Endodermal cell (in vitro differentiated cells): ENCODE results near the gene KCNT2. TPM values are rescaled to one million over a fixed set of nuclear protein-coding genes. Genes with fewer than 3 reads are reported as not detected.

Experiments
- DNase-seq: peaks from one replicate; pipeline ENCODE4 v3.0.0-alpha.2; 2017
- H3K27ac ChIP-seq: 2 replicates; pipeline ENCODE4 v1.5.1; 2013; ENCODE audit warnings: mild to moderate bottlenecking, low read depth, low read length, moderate library complexity
- H3K27me3 ChIP-seq: 2 replicates; pipeline ENCODE4 v1.6.1; 2013; ENCODE audit warnings: mild to moderate bottlenecking, low read length, moderate library complexity; ENCODE audit not compliant: insufficient read depth, control insufficient read depth, poor library complexity, severe bottlenecking
- H3K36me3 ChIP-seq: 2 replicates; pipeline ENCODE4 v1.7.0; 2013; ENCODE audit warnings: mild to moderate bottlenecking, low read length, moderate library complexity; ENCODE audit not compliant: control insufficient read depth, insufficient read depth
- H3K4me1 ChIP-seq: one replicate; pipeline ENCODE4 v1.7.0; 2013; ENCODE audit warnings: low read length; ENCODE audit not compliant: control insufficient read depth, insufficient read depth
- H3K4me3 ChIP-seq: 2 replicates; pipeline ENCODE4 v1.5.1; 2013; ENCODE audit warnings: mild to moderate bottlenecking, low read length, moderate library complexity
- H3K9ac ChIP-seq: 2 replicates; pipeline ENCODE4 v1.6.1; 2013; ENCODE audit warnings: mild to moderate bottlenecking, low read length, moderate library complexity; ENCODE audit not compliant: poor library complexity, severe bottlenecking; ENCODE audit errors: extremely low read depth
- H3K9me3 ChIP-seq: 2 replicates; pipeline ENCODE4 v1.6.1; 2013; ENCODE audit warnings: mild to moderate bottlenecking, low read length, moderate library complexity; ENCODE audit not compliant: control insufficient read depth
- H3K27ac Mint-ChIP-seq: 2 replicates; pipeline ENCODE4 v1.8.0; 2020; ENCODE audit warnings: mixed read lengths
- H3K27me3 Mint-ChIP-seq: 2 replicates; pipeline ENCODE4 v1.8.0; 2021; ENCODE audit warnings: mild to moderate bottlenecking, mixed read lengths; ENCODE audit not compliant: insufficient read depth
- H3K36me3 Mint-ChIP-seq: 2 replicates; pipeline ENCODE4 v1.8.0; 2020; ENCODE audit warnings: low read depth, mixed read lengths
- H3K4me1 Mint-ChIP-seq: 2 replicates; pipeline ENCODE4 v1.8.0; 2020; ENCODE audit warnings: mixed read lengths
- H3K4me3 Mint-ChIP-seq: 2 replicates; pipeline ENCODE4 v1.8.0; 2020; ENCODE audit warnings: mild to moderate bottlenecking, moderate library complexity, mixed read lengths
- H3K9me3 Mint-ChIP-seq: 2 replicates; pipeline ENCODE4 v1.8.0; 2020; ENCODE audit warnings: mild to moderate bottlenecking, mixed read lengths
- WGBS, 2 experiments: methylation state at CpG; one replicate each; pipeline versions ENCODE4 v1.1.5 to v1.1.7; 2013; ENCODE audit warnings: missing lambda C conversion rate in 2 of 2, mixed read lengths in 1 of 2; ENCODE audit not compliant: insufficient coverage in 1 of 2, insufficient read length in 1 of 2; 5-methylcytosine and 5-hydroxymethylcytosine counted together
- total RNA-seq, 2 donors: library from RNA; stranded (reverse); fragmentation: NEBNext Ultra II Directional in 1 of 2; extraction: Animal tissue kit (Norgen Biotek cat#: 25700) in 1 of 2; gene quantifications; 2 replicates in 1 of 2; 3 replicates in 1 of 2; pipeline ENCODE4 v1.2.1, GENCODE V29; 2021
- TF ChIP-seq, protein P1 (sequence below): fragments of 200-600 bp; sonication (generic); conservative IDR thresholded peaks from 2 replicates; pipeline ENCODE4 v1.5.0; 2021; ENCODE audit warnings: antibody characterized with exemption, mild to moderate bottlenecking

The KCNT2 gene
- total RNA-seq, 2 donors from 2014 or later, result 9.1 to 12.1 TPM

DNA sequence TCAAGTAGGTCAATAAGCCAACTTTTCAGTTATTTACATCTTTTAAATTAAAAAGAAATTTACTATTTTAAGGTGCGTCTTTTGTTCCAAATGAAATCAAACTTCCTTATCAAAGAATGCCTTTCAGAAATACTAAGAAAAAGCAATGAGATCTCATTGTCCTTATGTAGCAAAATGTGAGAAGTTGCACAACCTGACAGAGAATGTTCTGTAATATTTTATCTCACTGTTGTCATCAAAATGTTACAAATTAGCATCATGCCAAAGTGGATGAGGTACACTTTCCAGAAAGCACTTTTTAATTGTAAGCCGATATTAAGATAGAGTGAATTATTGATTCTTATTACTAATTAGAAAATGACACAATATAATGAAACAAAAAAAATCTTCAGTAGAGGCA lies 50.4 kb downstream of the KCNT2 start:
- Histone ChIP-seq H3K4me3 (no peak overlapping the region), H3K9me3 (peaks cover under 1% of the 10 kb centered on the region), H3K4me1 (no peaks in the 10 kb centered on the region), H3K9ac (no peak overlapping the region), H3K27ac (no peak overlapping the region), H3K36me3 (no peaks in the 10 kb centered on the region), H3K27me3 (no peaks in the 10 kb centered on the region)
- no peak overlapping the region for H3K27ac Mint-ChIP-seq
- H3K4me3 Mint-ChIP-seq, result no peak overlapping the region
- WGBS, 2 experiments, result 100% methylated on average over 2 of the region's 2 CpGs; no CpG with 5 or more reads in 1 of the 2 experiments
- no peak for DNase-seq
- H3K9me3 Mint-ChIP-seq, result peaks cover 5% of the 10 kb centered on the region
- H3K36me3 Mint-ChIP-seq, result peaks cover 6% of the 10 kb centered on the region
- no peaks in the 10 kb centered on the region for H3K4me1 Mint-ChIP-seq
- H3K27me3 Mint-ChIP-seq, result no peaks in the 10 kb centered on the region
- TF ChIP-seq, protein P1, sequence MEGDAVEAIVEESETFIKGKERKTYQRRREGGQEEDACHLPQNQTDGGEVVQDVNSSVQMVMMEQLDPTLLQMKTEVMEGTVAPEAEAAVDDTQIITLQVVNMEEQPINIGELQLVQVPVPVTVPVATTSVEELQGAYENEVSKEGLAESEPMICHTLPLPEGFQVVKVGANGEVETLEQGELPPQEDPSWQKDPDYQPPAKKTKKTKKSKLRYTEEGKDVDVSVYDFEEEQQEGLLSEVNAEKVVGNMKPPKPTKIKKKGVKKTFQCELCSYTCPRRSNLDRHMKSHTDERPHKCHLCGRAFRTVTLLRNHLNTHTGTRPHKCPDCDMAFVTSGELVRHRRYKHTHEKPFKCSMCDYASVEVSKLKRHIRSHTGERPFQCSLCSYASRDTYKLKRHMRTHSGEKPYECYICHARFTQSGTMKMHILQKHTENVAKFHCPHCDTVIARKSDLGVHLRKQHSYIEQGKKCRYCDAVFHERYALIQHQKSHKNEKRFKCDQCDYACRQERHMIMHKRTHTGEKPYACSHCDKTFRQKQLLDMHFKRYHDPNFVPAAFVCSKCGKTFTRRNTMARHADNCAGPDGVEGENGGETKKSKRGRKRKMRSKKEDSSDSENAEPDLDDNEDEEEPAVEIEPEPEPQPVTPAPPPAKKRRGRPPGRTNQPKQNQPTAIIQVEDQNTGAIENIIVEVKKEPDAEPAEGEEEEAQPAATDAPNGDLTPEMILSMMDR, result no peak

DNA sequence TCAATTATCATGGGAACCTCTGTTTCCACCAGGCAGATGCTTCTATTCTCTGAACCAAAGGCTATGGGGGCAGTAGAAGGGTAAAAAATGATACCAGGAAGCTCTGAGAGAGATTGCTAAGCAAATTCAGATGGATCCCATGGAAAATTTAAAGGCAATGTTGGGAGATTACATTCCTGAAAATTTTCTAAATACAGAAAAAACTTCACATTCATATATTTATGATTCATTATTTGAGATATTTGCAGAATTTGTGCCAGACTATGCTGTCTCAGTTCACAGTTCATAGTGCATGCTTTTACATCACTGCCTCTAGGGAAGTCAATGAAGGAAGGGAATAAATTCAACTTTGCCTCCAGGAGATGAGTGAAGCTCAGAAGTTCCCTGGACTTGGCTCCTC lies 57.5 kb downstream of the KCNT2 start:
- H3K4me3 ChIP-seq, result no peak overlapping the region
- Mint-ChIP-seq H3K4me1 (peaks cover 1% of the 10 kb centered on the region), H3K36me3 (peaks cover under 1% of the 10 kb centered on the region), H3K27me3 (no peaks in the 10 kb centered on the region), H3K27ac (no peak overlapping the region), H3K9me3 (peaks cover 3% of the 10 kb centered on the region), H3K4me3 (no peak overlapping the region)
- no peaks in the 10 kb centered on the region for H3K27me3 ChIP-seq
- no peak for DNase-seq
- TF ChIP-seq, protein P1, result no peak
- H3K36me3 ChIP-seq, result no peaks in the 10 kb centered on the region
- no peaks in the 10 kb centered on the region for H3K9me3 ChIP-seq
- H3K9ac ChIP-seq, result no peak overlapping the region
- H3K27ac ChIP-seq, result no peak overlapping the region
- no peaks in the 10 kb centered on the region for H3K4me1 ChIP-seq

DNA sequence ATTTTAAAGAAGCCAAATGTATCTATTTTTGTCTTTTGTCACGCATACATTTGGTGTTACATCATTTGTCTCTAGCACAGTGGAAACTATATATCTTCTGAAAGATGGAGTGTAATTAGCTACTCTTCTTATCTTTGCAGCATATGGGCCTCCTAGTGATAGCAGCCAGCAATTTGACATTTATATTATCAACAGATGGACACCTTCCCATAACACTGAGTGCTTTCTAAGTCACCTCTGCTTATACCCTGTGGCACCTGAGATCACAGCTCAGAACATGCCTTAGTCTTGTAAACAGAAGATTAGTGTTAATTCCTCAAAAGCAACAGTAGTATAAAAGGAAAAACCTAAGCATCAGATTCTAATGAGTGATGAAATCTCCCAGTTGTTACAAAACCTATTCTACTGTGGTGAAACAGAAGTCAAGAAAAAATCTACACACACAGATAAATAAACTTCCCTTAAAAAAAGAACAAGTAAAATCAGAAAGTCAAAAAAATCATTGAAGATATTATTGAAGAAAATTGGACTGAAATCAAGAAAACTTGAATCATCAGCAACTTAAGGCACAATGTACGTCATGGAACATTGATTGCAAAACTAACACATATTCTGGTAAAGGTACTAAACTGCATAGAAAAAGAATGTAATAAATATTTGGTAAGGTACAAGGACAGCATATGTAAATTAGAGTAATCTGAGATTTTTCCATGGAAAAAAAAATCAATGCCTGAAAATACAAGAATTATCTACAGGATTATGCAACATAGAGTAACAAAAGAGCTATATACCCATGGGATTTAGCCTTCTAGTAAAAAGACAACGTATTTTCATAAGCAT lies 61.7 kb downstream of the KCNT2 start:
- no peak overlapping the region for H3K27ac ChIP-seq
- TF ChIP-seq, protein P1, result no peak
- no peak overlapping the region for H3K4me3 ChIP-seq
- 90 to 100% methylated on average over 2 to 3 of the region's 3 CpGs for WGBS, 2 experiments
- H3K9me3 ChIP-seq, result no peaks in the 10 kb centered on the region
- Mint-ChIP-seq H3K4me3 (no peak overlapping the region), H3K36me3 (no peaks in the 10 kb centered on the region), H3K9me3 (no peaks in the 10 kb centered on the region), H3K27ac (no peak overlapping the region), H3K4me1 (peaks cover 1% of the 10 kb centered on the region), H3K27me3 (no peaks in the 10 kb centered on the region)
- no peaks in the 10 kb centered on the region for H3K27me3 ChIP-seq
- no peaks in the 10 kb centered on the region for H3K4me1 ChIP-seq
- H3K36me3 ChIP-seq, result no peaks in the 10 kb centered on the region
- no peak overlapping the region for H3K9ac ChIP-seq
- DNase-seq, result no peak
